ENCODE results near the gene MED28.
A peak's percentile ranks its signal among the peaks of the same experiment; 100 is the strongest.
"Not testable (repeated sequence)": the region's sequence is repeated elsewhere in the genome, so short reads cannot be mapped to it uniquely, and the experiment has no call there.

MED28 gene

GRCh38 chr4:17657090-17657489, 42.6 kb downstream of the MED28 start:
- Histone ChIP-seq H3K14ac (ENCODE audit: low read length) (no peak overlapping the region), H3K4ac (ENCODE audit: low read depth, low read length) (no peak overlapping the region), H2BK120ac (ENCODE audit: insufficient read depth, low read length, poor library complexity) (no peak overlapping the region), H3K4me3 (ENCODE audit: low read depth, low read length) (no peak overlapping the region), H4K8ac (ENCODE audit: low read depth, low read length) (no peak overlapping the region), H3K27ac (ENCODE audit: low read depth, low read length) (no peak overlapping the region), H2BK5ac (ENCODE audit: low read depth, low read length, poor library complexity) (no peak overlapping the region), H2BK12ac (ENCODE audit: low read length) (no peak overlapping the region), H3K79me2 (ENCODE audit: control insufficient read depth, insufficient read depth, low read length, poor library complexity) (no peaks in the 10 kb centered on the region), H3K36me3 (ENCODE audit: control insufficient read depth in 1 of 2, insufficient read depth in 2 of 2, low read length in 2 of 2) (no peaks in the 10 kb centered on the region), H3K9me3 (ENCODE audit: insufficient read depth, low read depth, low read length) (peaks cover 2% of the 10 kb centered on the region), H3K4me2 (ENCODE audit: low read length) (no peak overlapping the region), H2AFZ (ENCODE audit: insufficient read depth, low read length, poor library complexity) (no peak overlapping the region), H3K18ac (ENCODE audit: low read length) (no peak overlapping the region), H4K12ac (ENCODE audit: low read depth, low read length) (no peak overlapping the region), H4K91ac (ENCODE audit: low read depth, low read length) (no peak overlapping the region), H3K23ac (ENCODE audit: low read length) (no peak overlapping the region), H3K79me1 (ENCODE audit: low read length) (no peaks in the 10 kb centered on the region), H2AK5ac (ENCODE audit: low read length) (no peak overlapping the region), H3K27me3 (ENCODE audit: insufficient read depth, low read length) (no peaks in the 10 kb centered on the region), H3K4me1 (ENCODE audit: control insufficient read depth in 1 of 2, insufficient read depth in 2 of 2, low read length in 2 of 2) (no peaks in the 10 kb centered on the region), H3K9ac (ENCODE audit: low read length) (no peak overlapping the region)
- no CpG with 5 or more reads among the region's 1 CpG for WGBS (ENCODE audit: extremely low coverage, insufficient coverage, insufficient read length)
- no peak for DNase-seq

- no peak overlapping the region for H3K9ac ChIP-seq (ENCODE audit: low read length)
- H3K23ac ChIP-seq (ENCODE audit: low read length), result no peak overlapping the region
- H3K79me1 ChIP-seq (ENCODE audit: low read length), result no peaks in the 10 kb centered on the region
- H3K4me1 ChIP-seq (ENCODE audit: control insufficient read depth in 1 of 2, insufficient read depth in 2 of 2, low read length in 2 of 2), result no peaks in the 10 kb centered on the region
- no peak overlapping the region for H3K27ac ChIP-seq (ENCODE audit: low read depth, low read length)
- H2BK120ac ChIP-seq (ENCODE audit: insufficient read depth, low read length, poor library complexity), result no peak overlapping the region
- WGBS (ENCODE audit: extremely low coverage, insufficient coverage, insufficient read length), result no CpG with 5 or more reads among the region's 9 CpGs
- no peak overlapping the region for H3K14ac ChIP-seq (ENCODE audit: low read length)
- no peak overlapping the region for H2BK12ac ChIP-seq (ENCODE audit: low read length)
- H2AFZ ChIP-seq (ENCODE audit: insufficient read depth, low read length, poor library complexity), result no peak overlapping the region
- no peaks in the 10 kb centered on the region for H3K27me3 ChIP-seq (ENCODE audit: insufficient read depth, low read length)
- H3K79me2 ChIP-seq (ENCODE audit: control insufficient read depth, insufficient read depth, low read length, poor library complexity), result no peaks in the 10 kb centered on the region
- H3K18ac ChIP-seq (ENCODE audit: low read length), result no peak overlapping the region
- DNase-seq, result no peak
- H3K4ac ChIP-seq (ENCODE audit: low read depth, low read length), result no peak overlapping the region
- no peak overlapping the region for H4K8ac ChIP-seq (ENCODE audit: low read depth, low read length)
- H2AK5ac ChIP-seq (ENCODE audit: low read length), result no peak overlapping the region
- no peak overlapping the region for H3K4me2 ChIP-seq (ENCODE audit: low read length)
- H4K91ac ChIP-seq (ENCODE audit: low read depth, low read length), result no peak overlapping the region
- H3K9me3 ChIP-seq (ENCODE audit: insufficient read depth, low read depth, low read length), result peaks cover 2% of the 10 kb centered on the region
- no peak overlapping the region for H3K4me3 ChIP-seq (ENCODE audit: low read depth, low read length)
- no peak overlapping the region for H2BK5ac ChIP-seq (ENCODE audit: low read depth, low read length, poor library complexity)
- H3K36me3 ChIP-seq (ENCODE audit: control insufficient read depth in 1 of 2, insufficient read depth in 2 of 2, low read length in 2 of 2), result no peaks in the 10 kb centered on the region
- H4K12ac ChIP-seq (ENCODE audit: low read depth, low read length), result no peak overlapping the region
Measured at GRCh38 chr4:17657849-17658248, 43.4 kb downstream of the MED28 start.

GRCh38 chr4:17659196-17659595, 44.8 kb downstream of the MED28 start:
- H3K79me2 ChIP-seq (ENCODE audit: control insufficient read depth, insufficient read depth, low read length, poor library complexity); H4K8ac ChIP-seq (ENCODE audit: low read depth, low read length); H3K18ac ChIP-seq (ENCODE audit: low read length); H3K27me3 ChIP-seq (ENCODE audit: insufficient read depth, low read length); H3K9me3 ChIP-seq (ENCODE audit: insufficient read depth, low read depth, low read length); H3K9ac ChIP-seq (ENCODE audit: low read length); H2AFZ ChIP-seq (ENCODE audit: insufficient read depth, low read length, poor library complexity); H3K14ac ChIP-seq (ENCODE audit: low read length); H3K79me1 ChIP-seq (ENCODE audit: low read length); H2AK5ac ChIP-seq (ENCODE audit: low read length); H2BK5ac ChIP-seq (ENCODE audit: low read depth, low read length, poor library complexity); H3K4me2 ChIP-seq (ENCODE audit: low read length); H2BK12ac ChIP-seq (ENCODE audit: low read length); H3K23ac ChIP-seq (ENCODE audit: low read length); H3K27ac ChIP-seq (ENCODE audit: low read depth, low read length); H3K4ac ChIP-seq (ENCODE audit: low read depth, low read length); H4K12ac ChIP-seq (ENCODE audit: low read depth, low read length); H3K4me3 ChIP-seq (ENCODE audit: low read depth, low read length); H4K91ac ChIP-seq (ENCODE audit: low read depth, low read length); H2BK120ac ChIP-seq (ENCODE audit: insufficient read depth, low read length, poor library complexity); H3K36me3 ChIP-seq (ENCODE audit: control insufficient read depth in 1 of 2, insufficient read depth in 2 of 2, low read length in 2 of 2); H3K4me1 ChIP-seq (ENCODE audit: control insufficient read depth in 1 of 2, insufficient read depth in 2 of 2, low read length in 2 of 2): not testable (repeated sequence)
- WGBS (ENCODE audit: extremely low coverage, insufficient coverage, insufficient read length), result no CpG with 5 or more reads among the region's 8 CpGs
- peak; percentile 71 to 80 for DNase-seq

GRCh38 chr4:17662694-17663093, 48.3 kb downstream of the MED28 start:
- Histone ChIP-seq H3K79me2 (ENCODE audit: control insufficient read depth, insufficient read depth, low read length, poor library complexity) (no peaks in the 10 kb centered on the region), H4K91ac (ENCODE audit: low read depth, low read length) (no peak overlapping the region), H3K4me3 (ENCODE audit: low read depth, low read length) (no peak overlapping the region), H3K4ac (ENCODE audit: low read depth, low read length) (no peak overlapping the region), H4K12ac (ENCODE audit: low read depth, low read length) (no peak overlapping the region), H2BK12ac (ENCODE audit: low read length) (no peak overlapping the region), H3K4me2 (ENCODE audit: low read length) (no peak overlapping the region), H3K9ac (ENCODE audit: low read length) (no peak overlapping the region), H3K79me1 (ENCODE audit: low read length) (no peaks in the 10 kb centered on the region), H3K23ac (ENCODE audit: low read length) (no peak overlapping the region), H3K27me3 (ENCODE audit: insufficient read depth, low read length) (no peaks in the 10 kb centered on the region), H3K9me3 (ENCODE audit: insufficient read depth, low read depth, low read length) (no peaks in the 10 kb centered on the region), H2BK120ac (ENCODE audit: insufficient read depth, low read length, poor library complexity) (no peak overlapping the region), H3K18ac (ENCODE audit: low read length) (no peak overlapping the region), H4K8ac (ENCODE audit: low read depth, low read length) (no peak overlapping the region), H3K27ac (ENCODE audit: low read depth, low read length) (no peak overlapping the region), H3K36me3 (ENCODE audit: control insufficient read depth in 1 of 2, insufficient read depth in 2 of 2, low read length in 2 of 2) (no peaks in the 10 kb centered on the region), H2AFZ (ENCODE audit: insufficient read depth, low read length, poor library complexity) (no peak overlapping the region), H3K4me1 (ENCODE audit: control insufficient read depth in 1 of 2, insufficient read depth in 2 of 2, low read length in 2 of 2) (no peaks in the 10 kb centered on the region), H3K14ac (ENCODE audit: low read length) (no peak overlapping the region), H2BK5ac (ENCODE audit: low read depth, low read length, poor library complexity) (no peak overlapping the region), H2AK5ac (ENCODE audit: low read length) (no peak overlapping the region)
- WGBS (ENCODE audit: extremely low coverage, insufficient coverage, insufficient read length), result no CpG with 5 or more reads among the region's 3 CpGs
- no peak for DNase-seq
